DND-41 (cell line): Measurements from ENCODE around the gene OSBPL5.

Experiments
- ATAC-seq: fragments of 200-7000 bp; cut with Tn5 transposase; 3 replicates; pipeline ENCODE4 v1.9.1; 2021; ENCODE audit warnings: low read depth; ENCODE audit not compliant: insufficient read depth
- DNase-seq: peaks from one replicate; pipeline ENCODE4 v3.0.0-alpha.2; 2020
- H2AFZ ChIP-seq: 2 replicates; pipeline ENCODE4 v1.6.0; 2012; ENCODE audit warnings: low read depth, low read length
- H3K27ac ChIP-seq: 2 replicates; pipeline ENCODE4 v1.5.1; 2012; ENCODE audit warnings: low read length, inconsistent platforms
- H3K27me3 ChIP-seq: fragments of 200-600 bp; sonication (generic); 2 replicates; pipeline ENCODE4 v1.6.0; 2012; ENCODE audit warnings: low read length, mild to moderate bottlenecking, inconsistent platforms; ENCODE audit not compliant: insufficient read depth, poor library complexity
- H3K36me3 ChIP-seq: 2 replicates; pipeline ENCODE4 v1.5.1; 2012; ENCODE audit warnings: low read length, inconsistent platforms; ENCODE audit not compliant: insufficient read depth
- H3K4me1 ChIP-seq: 2 replicates; pipeline ENCODE4 v1.5.1; 2012; ENCODE audit warnings: mild to moderate bottlenecking, low read length; ENCODE audit not compliant: insufficient read depth
- H3K4me2 ChIP-seq: 2 replicates; pipeline ENCODE4 v1.6.0; 2012; ENCODE audit warnings: mild to moderate bottlenecking, moderate library complexity, low read length, inconsistent platforms; ENCODE audit not compliant: insufficient read depth
- H3K4me3 ChIP-seq, 2 experiments: fragments of 200-600 bp in 1 of 2; shearing (Covaris generic) in 1 of 2; 2 replicates each; pipeline ENCODE4 v1.5.1; 2012 to 2016; ENCODE audit warnings: inconsistent platforms in 2 of 2, low read length in 2 of 2, mild to moderate bottlenecking in 2 of 2, low read depth in 1 of 2, moderate library complexity in 1 of 2
- H3K79me2 ChIP-seq: 2 replicates; pipeline ENCODE4 v1.6.0; 2012; ENCODE audit warnings: low read length, inconsistent platforms; ENCODE audit not compliant: insufficient read depth
- H3K9ac ChIP-seq: 2 replicates; pipeline ENCODE4 v1.6.0; 2012; ENCODE audit warnings: low read depth, mild to moderate bottlenecking, inconsistent platforms, low read length, moderate library complexity
- H3K9me3 ChIP-seq: 2 replicates; pipeline ENCODE4 v1.5.1; 2012; ENCODE audit warnings: low read length, moderate library complexity, mild to moderate bottlenecking, inconsistent platforms; ENCODE audit not compliant: insufficient read depth, severe bottlenecking
- H4K20me1 ChIP-seq: 2 replicates; pipeline ENCODE4 v1.6.0; 2012; ENCODE audit warnings: low read length; ENCODE audit not compliant: insufficient read depth
- EZH2 ChIP-seq: IDR thresholded peaks from 3 replicates; pipeline ENCODE4 v1.6.1; 2012; ENCODE audit warnings: borderline replicate concordance, low read depth, mild to moderate bottlenecking, moderate library complexity, low read length, inconsistent platforms; ENCODE audit not compliant: severe bottlenecking
- TF ChIP-seq, protein P1 (sequence below): IDR thresholded peaks from 2 replicates; pipeline ENCODE4 v1.5.1; 2012; ENCODE audit warnings: borderline replicate concordance, low read length, moderate library complexity, mild to moderate bottlenecking; ENCODE audit not compliant: poor library complexity, severe bottlenecking; ENCODE audit errors: extremely low read depth

OSBPL5 gene

DNA sequence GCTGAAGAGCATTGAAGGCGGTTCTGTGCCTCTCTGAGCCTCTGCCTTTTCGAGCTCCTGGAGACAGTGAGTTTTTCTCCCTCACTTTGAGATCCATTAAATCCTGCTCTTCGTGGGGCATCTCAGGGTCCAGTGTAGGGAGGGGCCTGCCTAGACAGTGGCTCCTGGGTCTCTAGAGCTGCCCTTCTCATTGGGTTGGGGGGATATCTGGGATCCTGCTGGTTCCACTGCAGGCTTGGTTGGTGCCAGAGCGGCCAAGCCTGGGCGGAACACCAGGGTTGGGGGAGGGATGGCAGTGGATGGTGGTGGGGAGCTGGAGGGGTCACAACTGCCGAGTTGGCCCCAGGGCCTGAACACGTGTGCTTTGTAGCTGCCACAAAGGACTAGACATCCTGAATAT is 55.7 kb downstream of the OSBPL5 start:
- Histone ChIP-seq H3K27ac (no peak overlapping the region), H3K79me2 (no peaks in the 10 kb centered on the region)
- no peak for DNase-seq

DNA sequence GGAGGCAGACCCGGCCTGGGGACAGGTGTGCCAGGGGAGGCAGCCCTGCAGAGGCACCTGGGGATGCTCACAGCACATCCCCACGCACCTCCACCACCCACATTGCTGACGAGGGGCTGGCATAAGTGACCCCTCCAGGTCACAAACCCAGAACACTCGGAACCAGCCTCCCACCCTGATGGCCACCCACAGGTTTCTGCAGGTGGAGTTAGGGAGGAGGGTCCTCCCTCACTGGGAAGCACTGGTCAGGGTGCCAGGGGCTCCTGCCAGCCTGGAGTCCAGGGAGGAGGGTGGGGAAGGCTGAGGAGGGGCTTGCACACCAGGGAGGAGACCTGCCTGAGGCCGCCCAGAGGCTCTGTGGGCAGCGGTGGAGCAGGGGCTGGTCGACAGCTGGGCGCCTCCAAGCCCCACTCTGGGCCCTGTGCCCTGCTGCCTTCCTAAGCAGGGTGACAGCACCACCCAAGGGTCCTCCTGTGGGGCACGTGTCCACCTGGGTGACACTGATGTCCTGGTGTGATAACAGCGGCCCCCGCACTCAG is 56.9 kb downstream of the OSBPL5 start:
- Histone ChIP-seq H3K4me2 (no peak overlapping the region), H3K4me1 (no peaks in the 10 kb centered on the region)

More for the DNA sequence above, 55.7 kb downstream of the OSBPL5 start:
- TF ChIP-seq, protein P1, sequence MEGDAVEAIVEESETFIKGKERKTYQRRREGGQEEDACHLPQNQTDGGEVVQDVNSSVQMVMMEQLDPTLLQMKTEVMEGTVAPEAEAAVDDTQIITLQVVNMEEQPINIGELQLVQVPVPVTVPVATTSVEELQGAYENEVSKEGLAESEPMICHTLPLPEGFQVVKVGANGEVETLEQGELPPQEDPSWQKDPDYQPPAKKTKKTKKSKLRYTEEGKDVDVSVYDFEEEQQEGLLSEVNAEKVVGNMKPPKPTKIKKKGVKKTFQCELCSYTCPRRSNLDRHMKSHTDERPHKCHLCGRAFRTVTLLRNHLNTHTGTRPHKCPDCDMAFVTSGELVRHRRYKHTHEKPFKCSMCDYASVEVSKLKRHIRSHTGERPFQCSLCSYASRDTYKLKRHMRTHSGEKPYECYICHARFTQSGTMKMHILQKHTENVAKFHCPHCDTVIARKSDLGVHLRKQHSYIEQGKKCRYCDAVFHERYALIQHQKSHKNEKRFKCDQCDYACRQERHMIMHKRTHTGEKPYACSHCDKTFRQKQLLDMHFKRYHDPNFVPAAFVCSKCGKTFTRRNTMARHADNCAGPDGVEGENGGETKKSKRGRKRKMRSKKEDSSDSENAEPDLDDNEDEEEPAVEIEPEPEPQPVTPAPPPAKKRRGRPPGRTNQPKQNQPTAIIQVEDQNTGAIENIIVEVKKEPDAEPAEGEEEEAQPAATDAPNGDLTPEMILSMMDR, result no peak
- no peak for TF ChIP-seq EZH2
- peaks cover 82% of the 10 kb centered on the region for H3K36me3 ChIP-seq
- ATAC-seq, result no peak
- no peaks in the 10 kb centered on the region for H3K4me1 ChIP-seq
- no peaks in the 10 kb centered on the region for H3K27me3 ChIP-seq
- peaks cover 4% of the 10 kb centered on the region for H3K9me3 ChIP-seq
- H3K9ac ChIP-seq, result no peak overlapping the region
- no peak overlapping the region for H3K4me2 ChIP-seq
- H4K20me1 ChIP-seq, result 0 out of 2 replicates have a peak, but pooled peaks cover 5% of the 10 kb centered on the region
- no peak overlapping the region for H3K4me3 ChIP-seq
- H2AFZ ChIP-seq, result no peak overlapping the region

DNA sequence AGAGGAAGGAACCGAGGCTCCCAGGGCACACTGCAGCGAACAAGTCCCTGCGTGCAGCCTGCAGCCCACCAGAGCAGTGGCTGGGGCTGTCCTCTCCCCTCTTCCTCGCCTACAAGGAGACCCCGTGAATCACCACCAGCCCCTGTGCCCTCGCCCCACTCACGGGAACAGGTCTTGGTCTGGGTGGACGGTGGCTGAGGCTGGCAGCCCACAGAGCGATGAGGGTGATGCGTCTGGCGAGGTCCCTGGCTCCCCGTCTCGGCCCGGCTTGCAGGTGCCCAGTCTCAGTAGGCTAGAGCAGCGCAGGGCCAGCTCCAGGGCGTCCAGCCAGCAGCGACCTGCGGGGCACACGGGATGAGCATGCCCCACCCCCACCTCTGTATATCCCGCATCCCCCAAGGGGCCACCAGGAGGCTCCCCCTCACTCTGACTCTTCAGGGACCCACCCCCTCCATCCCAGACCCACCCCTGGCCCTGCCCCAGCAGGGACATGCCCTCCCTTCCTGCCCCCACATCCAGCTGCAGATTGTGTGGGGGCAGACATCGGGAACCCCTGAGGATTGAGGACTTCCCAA is 57.4 kb downstream of the OSBPL5 start:
- 0 out of 2 replicates have a peak, but pooled peaks cover 5% of the 10 kb centered on the region for H4K20me1 ChIP-seq
- DNase-seq (no peak), ATAC-seq (no peak)
- no peak overlapping the region for H3K27ac ChIP-seq
- no peak overlapping the region for H3K4me2 ChIP-seq
- no peaks in the 10 kb centered on the region for H3K4me1 ChIP-seq
- peaks cover 80% of the 10 kb centered on the region for H3K36me3 ChIP-seq
- TF ChIP-seq, protein P1, result no peak
- TF ChIP-seq EZH2, result no peak
- no peak overlapping the region for H3K4me3 ChIP-seq
- no peak overlapping the region for H2AFZ ChIP-seq
- H3K27me3 ChIP-seq, result no peaks in the 10 kb centered on the region
- H3K79me2 ChIP-seq, result no peaks in the 10 kb centered on the region
- H3K9ac ChIP-seq, result no peak overlapping the region
- H3K9me3 ChIP-seq, result no peaks in the 10 kb centered on the region

More for the DNA sequence above, 56.9 kb downstream of the OSBPL5 start:
- H3K9me3 ChIP-seq, result no peaks in the 10 kb centered on the region
- ATAC-seq (no peak), DNase-seq (no peak)
- H3K27me3 ChIP-seq, result no peaks in the 10 kb centered on the region
- 0 out of 2 replicates have a peak, but pooled peaks cover 5% of the 10 kb centered on the region for H4K20me1 ChIP-seq
- H3K9ac ChIP-seq, result no peak overlapping the region
- H3K36me3 ChIP-seq, result peaks cover 82% of the 10 kb centered on the region
- H3K4me3 ChIP-seq, result no peak overlapping the region
- no peaks in the 10 kb centered on the region for H3K79me2 ChIP-seq
- no peak overlapping the region for H3K27ac ChIP-seq
- no peak overlapping the region for H2AFZ ChIP-seq
- TF ChIP-seq, protein P1, result no peak
- no peak for TF ChIP-seq EZH2
